Activated naive CD8-positive, alpha-beta T cell (primary cell): Measurements from ENCODE around the gene GFPT2.

Source experiments
- H3K27ac Mint-ChIP-seq: one replicate; pipeline ENCODE4 v1.8.0; 2021; ENCODE audit warnings: mixed read lengths
- H3K27me3 Mint-ChIP-seq: one replicate; pipeline ENCODE4 v1.8.0; 2021; ENCODE audit warnings: mixed read lengths
- H3K36me3 Mint-ChIP-seq: one replicate; pipeline ENCODE4 v1.8.0; 2021; ENCODE audit warnings: mixed read lengths
- H3K4me1 Mint-ChIP-seq: one replicate; pipeline ENCODE4 v1.8.0; 2021; ENCODE audit warnings: low read depth, mixed read lengths
- H3K4me3 Mint-ChIP-seq: one replicate; pipeline ENCODE4 v1.8.0; 2021; ENCODE audit warnings: mild to moderate bottlenecking, mixed read lengths
- H3K9me3 Mint-ChIP-seq: one replicate; pipeline ENCODE4 v1.8.0; 2021; ENCODE audit warnings: low read depth, mixed read lengths

The GFPT2 gene

GRCh38 chr5:180282281-180282680 lies 70.9 kb downstream of the GFPT2 start:
- no peak overlapping the region for H3K4me3 Mint-ChIP-seq
- no peaks in the 10 kb centered on the region for H3K27me3 Mint-ChIP-seq
- H3K27ac Mint-ChIP-seq = no peak overlapping the region

GRCh38 chr5:180281706-180282105 lies 71.4 kb downstream of the GFPT2 start:
- Mint-ChIP-seq H3K27ac (no peak overlapping the region), H3K27me3 (no peaks in the 10 kb centered on the region), H3K4me1 (peaks cover 4% of the 10 kb centered on the region), H3K36me3 (peaks cover 49% of the 10 kb centered on the region), H3K9me3 (peaks cover 7% of the 10 kb centered on the region), H3K4me3 (no peak overlapping the region)

More at GRCh38 chr5:180282281-180282680, 70.9 kb downstream of the GFPT2 start:
- H3K36me3 Mint-ChIP-seq = peaks cover 47% of the 10 kb centered on the region
- H3K9me3 Mint-ChIP-seq = peaks cover 2% of the 10 kb centered on the region
- H3K4me1 Mint-ChIP-seq = peaks cover 4% of the 10 kb centered on the region

DNA sequence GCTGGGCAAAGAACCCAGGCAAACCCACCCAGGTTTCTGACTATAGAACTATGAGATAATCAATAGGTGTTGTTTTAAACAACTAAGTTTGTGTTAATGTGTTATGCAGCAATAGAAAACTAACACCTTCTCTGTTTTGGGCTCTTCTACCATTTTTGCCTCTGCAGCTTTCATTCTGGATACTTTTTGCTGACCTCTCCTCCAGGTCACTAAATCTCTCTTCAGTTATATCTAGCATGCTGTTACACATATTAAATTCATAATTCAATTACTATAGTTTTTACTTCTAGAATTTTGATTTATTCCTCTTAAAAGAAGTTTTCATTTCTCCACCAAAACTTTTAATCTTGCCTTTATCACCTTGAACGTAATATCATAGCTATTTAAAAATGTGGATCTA lies 78.4 kb downstream of the GFPT2 start:
- Mint-ChIP-seq H3K36me3 (peaks cover 58% of the 10 kb centered on the region), H3K4me1 (no peaks in the 10 kb centered on the region), H3K9me3 (peaks cover 30% of the 10 kb centered on the region), H3K4me3 (no peak overlapping the region), H3K27ac (no peak overlapping the region), H3K27me3 (no peaks in the 10 kb centered on the region)

GRCh38 chr5:180271221-180271620 lies 81.9 kb downstream of the GFPT2 start:
- Mint-ChIP-seq H3K27ac (no peak overlapping the region), H3K9me3 (peaks cover 23% of the 10 kb centered on the region)

DNA sequence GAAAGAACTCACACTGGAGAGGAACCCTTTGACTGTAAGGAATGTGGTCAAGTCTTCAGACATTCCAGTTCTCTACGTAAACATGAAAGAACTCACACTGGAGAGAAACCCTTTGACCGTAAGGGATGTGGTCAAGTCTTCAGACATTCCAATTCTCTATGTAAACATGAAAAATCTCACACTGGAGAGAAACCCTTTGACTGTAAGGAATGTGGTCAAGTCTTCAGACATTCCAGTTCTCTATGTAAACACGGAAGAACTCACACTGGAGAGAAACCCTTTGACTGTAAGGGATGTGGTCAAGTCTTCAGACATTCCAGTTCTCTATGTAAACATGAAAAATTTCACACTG lies 93.9 kb downstream of the GFPT2 start:
- Mint-ChIP-seq H3K9me3 (peaks cover 35% of the 10 kb centered on the region), H3K27me3 (no peaks in the 10 kb centered on the region)

More at GRCh38 chr5:180271221-180271620, 81.9 kb downstream of the GFPT2 start:
- H3K4me3 Mint-ChIP-seq = no peak overlapping the region
- no peaks in the 10 kb centered on the region for H3K27me3 Mint-ChIP-seq
- no peaks in the 10 kb centered on the region for H3K4me1 Mint-ChIP-seq
- H3K36me3 Mint-ChIP-seq = peaks cover 54% of the 10 kb centered on the region

DNA sequence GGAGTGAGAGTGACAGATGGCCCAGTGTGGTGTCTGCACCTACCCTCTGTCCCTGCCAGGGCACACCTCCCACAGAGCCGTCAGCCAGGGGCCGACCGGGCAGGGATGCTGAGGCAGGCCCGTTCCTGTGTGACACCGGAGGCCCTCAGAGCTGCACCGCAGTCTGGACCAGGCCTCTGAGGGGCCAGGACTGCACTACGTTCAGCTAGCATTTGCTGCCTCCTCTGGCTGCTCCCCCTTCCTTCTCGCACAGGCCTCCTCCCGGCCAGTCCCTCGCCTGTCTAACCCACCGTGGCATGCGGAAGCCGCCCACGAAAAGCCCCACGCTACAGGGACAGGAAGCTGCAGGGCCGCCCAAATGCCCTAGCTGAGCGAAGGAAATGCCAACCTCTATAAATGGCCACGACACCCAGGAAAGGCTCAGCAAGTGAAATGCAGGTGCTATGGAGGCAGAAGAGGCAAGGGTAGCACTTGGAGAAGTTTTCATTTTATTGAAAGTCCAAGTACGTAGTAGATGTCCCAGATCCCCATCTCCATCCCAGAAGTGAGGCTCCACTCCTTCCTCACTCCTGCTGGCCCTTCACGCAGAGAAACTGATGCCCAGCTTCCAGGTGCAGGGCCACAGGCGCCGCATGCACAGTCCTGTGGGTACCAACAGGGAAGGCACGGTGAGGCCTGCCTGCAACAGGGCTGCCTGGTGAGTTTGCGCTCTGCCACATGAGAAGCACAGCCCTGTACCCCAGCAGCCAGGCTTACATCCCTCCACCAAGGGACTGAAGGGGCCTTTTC lies 99.9 kb downstream of the GFPT2 start:
- Mint-ChIP-seq H3K36me3 (peaks cover 47% of the 10 kb centered on the region), H3K4me3 (no peak overlapping the region), H3K27me3 (no peaks in the 10 kb centered on the region), H3K27ac (no peak overlapping the region), H3K9me3 (peaks cover 18% of the 10 kb centered on the region), H3K4me1 (no peaks in the 10 kb centered on the region)

More for the DNA sequence above, 93.9 kb downstream of the GFPT2 start:
- Mint-ChIP-seq H3K36me3 (peaks cover 73% of the 10 kb centered on the region), H3K4me1 (no peaks in the 10 kb centered on the region), H3K4me3 (no peak overlapping the region), H3K27ac (no peak overlapping the region)

DNA sequence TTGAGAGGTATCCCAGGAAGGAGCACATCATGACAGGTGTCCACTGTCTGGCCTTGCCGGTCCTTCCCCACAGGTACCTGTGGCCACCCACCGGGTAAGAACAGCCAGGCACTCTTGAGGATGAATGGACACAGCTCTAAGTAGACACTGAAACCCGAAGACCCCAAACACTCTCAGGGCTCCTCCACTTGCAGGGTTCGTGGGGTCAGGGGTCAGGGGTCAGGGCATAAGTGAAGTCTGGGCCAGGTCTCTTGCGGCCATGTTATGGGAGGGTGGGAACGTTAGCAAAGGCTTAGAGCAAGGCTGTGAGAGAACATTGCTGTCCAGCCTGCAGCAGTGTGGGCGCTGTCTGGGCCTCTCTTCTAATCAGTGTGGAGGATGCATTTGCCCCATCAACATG lies 101.2 kb downstream of the GFPT2 start:
- Mint-ChIP-seq H3K9me3 (peaks cover 10% of the 10 kb centered on the region), H3K36me3 (peaks cover 47% of the 10 kb centered on the region), H3K27me3 (no peaks in the 10 kb centered on the region), H3K4me1 (no peaks in the 10 kb centered on the region), H3K4me3 (no peak overlapping the region), H3K27ac (no peak overlapping the region)

- Mint-ChIP-seq H3K27me3 (no peaks in the 10 kb centered on the region), H3K4me3 (no peak overlapping the region), H3K9me3 (peaks cover 16% of the 10 kb centered on the region), H3K27ac (no peak overlapping the region), H3K36me3 (peaks cover 53% of the 10 kb centered on the region), H3K4me1 (no peaks in the 10 kb centered on the region)
Observed at GRCh38 chr5:180251141-180251540, 102.0 kb downstream of the GFPT2 start.
